Left ventricle myocardium superior (tissue), 1 donor: Measurements from ENCODE around the gene PPP3CA. TPM values are rescaled to one million over a fixed set of nuclear protein-coding genes. Genes with fewer than 3 reads are reported as not detected.
"Not testable (repeated sequence)": the region's sequence is repeated elsewhere in the genome, so short reads cannot be mapped to it uniquely, and the experiment has no call there.

Experiments
- ATAC-seq: fragments of 200-7000 bp; cut with Tn5 transposase; one replicate; pipeline ENCODE4 v1.9.1; 2020; ENCODE audit warnings: mild to moderate bottlenecking, moderate library complexity
- DNase-seq: peaks from one replicate; pipeline ENCODE4 v3.0.0-alpha.2; 2020
- intact Hi-C: fragments of 100-400 bp; cut with micrococcal nuclease; formaldehyde crosslinking; loops from one replicate; pipeline ENCODE4 v1.11.0; 2022
- total RNA-seq: library from RNA; stranded (reverse); fragmentation: NEBNext Ultra II Directional; extraction: Animal tissue kit (Norgen Biotek cat#: 25700); gene quantifications from one replicate; pipeline ENCODE4 v1.2.1, GENCODE V29; 2021
- donor health status: DM: no; HTN: yes; CAD: no; lungs with severe emphysema.

The PPP3CA gene
- total RNA-seq, 1 donor from 2014 or later = 20.1 TPM

- intact Hi-C loops = no loop called here
- DNase-seq = no peak
- ATAC-seq = no peak
These were observed 337.9 kb downstream of the PPP3CA start for GRCh38 chr4:101009471-101009870.

- intact Hi-C loops = no loop called here
- ATAC-seq = no peak
These were observed 338.8 kb downstream of the PPP3CA start for GRCh38 chr4:101008503-101008902.

GRCh38 chr4:101005659-101006058, 341.7 kb downstream of the PPP3CA start:
- ATAC-seq (no peak), DNase-seq (no peak)
- intact Hi-C loops = no loop called here

More at GRCh38 chr4:101008503-101008902, 338.8 kb downstream of the PPP3CA start:
- no peak for DNase-seq

- intact Hi-C loops = no loop called here
- DNase-seq = no peak
These were observed 346.8 kb downstream of the PPP3CA start for GRCh38 chr4:101000496-101000895.

GRCh38 chr4:100995671-100996070, 351.7 kb downstream of the PPP3CA start:
- DNase-seq = no peak
- intact Hi-C loops = no loop called here
- no peak for ATAC-seq

More at GRCh38 chr4:101000496-101000895, 346.8 kb downstream of the PPP3CA start:
- no peak for ATAC-seq

GRCh38 chr4:100995002-100995401, 352.3 kb downstream of the PPP3CA start:
- ATAC-seq, intact Hi-C loops, DNase-seq: not testable (repeated sequence)

GRCh38 chr4:100991332-100992069, 355.8 kb downstream of the PPP3CA start:
- not testable (repeated sequence) for ATAC-seq

DNA sequence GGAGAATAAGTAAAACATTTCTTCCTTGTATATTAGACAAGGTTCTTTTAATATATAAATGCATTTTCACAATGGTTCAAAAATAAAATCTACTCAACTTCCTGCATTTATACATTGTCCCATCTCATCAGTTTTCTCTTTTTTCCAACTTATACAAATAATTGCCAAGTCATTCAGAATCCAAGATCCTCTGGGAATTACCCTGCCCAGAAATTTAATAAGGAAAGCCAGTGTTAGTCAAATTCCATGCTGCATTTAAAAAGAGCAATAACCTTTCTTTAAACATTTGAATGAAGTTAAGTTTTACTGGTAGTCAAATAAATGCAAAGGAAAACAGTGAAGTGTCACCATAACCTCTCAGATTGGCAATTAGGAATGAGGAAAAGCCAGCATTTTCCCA, 357.9 kb downstream of the PPP3CA start:
- intact Hi-C loops = no loop called here
- no peak for DNase-seq
- ATAC-seq = no peak

More at GRCh38 chr4:100991332-100992069, 355.8 kb downstream of the PPP3CA start:
- intact Hi-C loops, DNase-seq: not testable (repeated sequence)

DNA sequence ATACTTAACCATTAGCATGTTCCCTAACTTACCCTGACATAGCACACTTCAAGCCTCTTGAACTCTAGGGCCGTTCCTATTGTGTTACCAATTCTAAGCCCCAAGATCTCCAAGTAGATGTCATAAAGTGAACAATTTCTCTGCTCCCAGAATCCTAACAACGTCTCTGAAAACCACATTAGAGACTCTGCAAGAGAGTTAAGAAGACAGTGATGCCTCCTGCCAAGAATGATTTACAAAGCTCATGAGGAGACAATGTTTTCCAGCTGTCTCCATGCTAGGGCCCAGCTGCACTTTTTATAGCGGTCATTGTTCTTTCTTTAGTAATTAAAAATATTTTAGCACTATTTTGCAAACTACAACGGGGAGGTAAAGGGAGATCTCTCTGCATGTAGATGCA, 358.4 kb downstream of the PPP3CA start:
- intact Hi-C loops = no loop called here
- no peak for DNase-seq
- ATAC-seq = no peak

GRCh38 chr4:100986360-100986868, 360.9 kb downstream of the PPP3CA start:
- ATAC-seq (peak; percentile 56), DNase-seq (peak; percentile 36)
- intact Hi-C loops = no loop called here

GRCh38 chr4:100985576-100985975, 361.8 kb downstream of the PPP3CA start:
- DNase-seq = no peak
- no peak for ATAC-seq
- intact Hi-C loops = no loop called here

GRCh38 chr4:100984901-100985300, 362.4 kb downstream of the PPP3CA start:
- no peak for ATAC-seq
- intact Hi-C loops = no loop called here
- no peak for DNase-seq

DNA sequence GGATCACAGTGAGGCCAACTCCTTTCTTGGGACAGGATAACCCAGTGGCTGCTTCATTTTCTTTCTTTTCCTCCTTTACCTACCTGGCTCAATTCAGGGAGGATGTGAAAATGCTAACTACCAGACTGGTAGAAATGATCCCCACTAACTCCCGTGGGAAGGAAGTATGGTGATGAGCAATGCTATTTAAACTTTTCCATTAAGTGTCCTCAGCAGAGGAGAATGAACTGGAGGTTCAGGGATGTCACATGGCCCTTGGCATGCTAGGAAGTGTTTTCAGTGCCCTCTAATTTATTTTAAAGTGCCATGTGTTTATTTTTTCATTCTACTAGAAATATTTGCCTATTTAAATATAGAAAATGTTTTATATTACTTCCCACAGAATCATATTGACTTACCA, 363.9 kb downstream of the PPP3CA start:
- intact Hi-C loops = no loop called here
- ATAC-seq = no peak

DNA sequence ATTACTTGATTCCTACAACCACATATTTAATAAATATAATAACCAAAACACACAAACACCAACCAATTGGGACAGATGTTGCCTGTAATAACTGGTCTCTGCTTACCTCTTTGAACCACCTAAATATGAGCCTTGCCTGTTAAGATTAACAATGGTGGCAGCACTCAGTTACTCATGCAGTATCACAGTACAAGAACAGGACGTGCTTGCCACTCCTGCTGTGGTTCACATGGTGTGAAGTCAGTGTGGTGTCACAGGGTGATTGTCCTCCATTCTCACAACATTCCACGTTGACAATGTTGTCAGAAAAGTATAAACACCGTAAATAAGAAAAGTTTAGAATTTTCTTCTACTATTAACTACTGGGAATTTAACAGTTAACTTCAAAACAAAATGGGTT, 365.0 kb downstream of the PPP3CA start:
- ATAC-seq (peak; percentile 73), DNase-seq (no peak)
- intact Hi-C loops = no loop called here

More for the DNA sequence above, 363.9 kb downstream of the PPP3CA start:
- DNase-seq = no peak

DNA sequence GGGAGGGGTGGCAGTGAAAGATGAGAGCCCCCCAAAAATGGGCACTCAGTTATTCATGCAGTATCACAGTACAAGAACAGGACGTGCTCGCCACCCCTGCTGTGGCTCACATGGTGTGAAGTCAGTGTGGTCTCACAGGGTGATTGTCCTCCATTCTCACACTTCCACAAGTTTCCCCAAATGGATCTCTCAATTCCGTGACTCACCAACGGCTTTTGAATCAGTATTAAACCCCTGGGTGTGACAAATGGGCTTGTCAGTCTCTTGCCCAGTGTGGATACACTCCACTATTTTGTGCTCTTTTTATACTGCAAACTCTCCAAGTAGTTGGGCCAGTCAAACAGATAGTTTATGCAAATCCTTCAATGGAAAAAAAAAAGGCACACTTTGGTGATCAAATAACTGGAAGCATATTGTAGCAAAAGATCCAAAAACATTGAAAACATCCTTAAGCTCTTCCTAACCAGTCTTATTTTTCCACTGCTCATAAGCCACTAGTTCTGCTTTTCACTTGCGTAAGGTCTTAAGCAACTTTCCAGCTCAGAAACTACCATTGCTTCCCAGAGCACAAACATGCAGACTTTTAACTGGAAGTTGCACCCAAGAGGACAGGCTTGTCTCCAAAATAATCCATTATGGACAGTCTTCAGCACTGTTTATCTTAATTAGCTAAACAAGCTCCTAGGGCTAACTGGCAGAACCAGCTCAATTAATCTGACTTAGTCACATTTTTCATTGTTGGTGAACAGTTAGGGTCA, 365.7 kb downstream of the PPP3CA start:
- intact Hi-C loops = no loop called here
- ATAC-seq (peak; percentile 31), DNase-seq (no peak)

- intact Hi-C loops = no loop called here
- ATAC-seq (no peak), DNase-seq (no peak)
These were observed 367.6 kb downstream of the PPP3CA start for GRCh38 chr4:100979736-100980135.

GRCh38 chr4:100977746-100978397, 369.5 kb downstream of the PPP3CA start:
- intact Hi-C loops = no loop called here
- ATAC-seq (peak; percentile 92), DNase-seq (no peak)

DNA sequence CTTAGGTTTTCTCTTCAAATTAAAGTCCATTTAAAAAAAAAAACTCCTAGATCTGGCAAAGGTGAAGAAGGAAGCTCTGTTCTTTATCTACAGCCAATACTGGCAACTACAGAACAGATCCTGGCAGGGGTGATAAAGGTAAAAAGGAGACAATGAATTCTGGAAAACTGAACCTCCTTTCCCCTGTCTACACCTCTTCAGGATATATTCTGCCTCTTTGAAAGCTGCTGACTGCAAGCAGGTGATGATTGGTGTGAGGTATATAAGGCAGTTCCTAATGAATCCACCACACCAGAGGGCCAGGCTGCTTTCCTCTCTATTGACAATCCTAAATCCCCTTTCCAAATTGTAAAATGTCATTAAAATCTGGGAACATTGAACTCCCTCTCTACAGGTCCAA, 370.1 kb downstream of the PPP3CA start:
- peak; percentile 41 for ATAC-seq
- intact Hi-C loops = no loop called here
- DNase-seq = no peak
